MM.1S (cell line): ENCODE data around the gene GSG1.

Experiments used
- DNase-seq: peaks from one replicate; pipeline ENCODE4 v3.0.0-alpha.2; 2015
- H2AFZ ChIP-seq: fragments of 300-600 bp; sonication (generic); 2 replicates; pipeline ENCODE4 v1.6.0; 2016; ENCODE audit warnings: antibody characterized with exemption, low read length
- H3F3A ChIP-seq: fragments of 300-600 bp; sonication (generic); 2 replicates; pipeline ENCODE4 v1.6.1; 2016; ENCODE audit warnings: mild to moderate bottlenecking, antibody characterized with exemption, low read length, moderate library complexity, mixed read lengths; ENCODE audit not compliant: insufficient read depth
- H3K27ac ChIP-seq: fragments of 300-600 bp; sonication (generic); 2 replicates; pipeline ENCODE4 v1.5.1; 2016; ENCODE audit warnings: mild to moderate bottlenecking, low read length
- H3K27me3 ChIP-seq: fragments of 300-600 bp; sonication (generic); replicated peaks from 2 replicates; pipeline ENCODE4 v1.6.0; 2016; ENCODE audit warnings: low read length; ENCODE audit not compliant: insufficient read depth
- H3K36me3 ChIP-seq: fragments of 300-600 bp; sonication (generic); replicated peaks from 2 replicates; pipeline ENCODE4 v1.6.1; 2016; ENCODE audit warnings: mild to moderate bottlenecking, low read length, mixed read lengths; ENCODE audit not compliant: insufficient read depth
- H3K4me1 ChIP-seq: fragments of 300-600 bp; sonication (generic); 2 replicates; pipeline ENCODE4 v1.6.1; 2016; ENCODE audit warnings: low read length, mixed read lengths
- H3K4me2 ChIP-seq: fragments of 300-600 bp; sonication (generic); 2 replicates; pipeline ENCODE4 v1.6.0; 2016; ENCODE audit warnings: low read depth, low read length
- H3K4me3 ChIP-seq: fragments of 300-600 bp; sonication (generic); 2 replicates; pipeline ENCODE4 v1.5.1; 2016; ENCODE audit warnings: low read length, mixed read lengths
- H3K79me2 ChIP-seq: fragments of 300-600 bp; sonication (generic); 2 replicates; pipeline ENCODE4 v1.6.1; 2016; ENCODE audit warnings: mixed run types, low read length, mixed read lengths
- H3K9ac ChIP-seq: fragments of 300-600 bp; sonication (generic); 2 replicates; pipeline ENCODE4 v1.6.1; 2016; ENCODE audit warnings: low read length, mixed read lengths
- H3K9me2 ChIP-seq: fragments of 300-600 bp; sonication (generic); replicated peaks from 2 replicates; pipeline ENCODE4 v1.6.1; 2016; ENCODE audit warnings: mild to moderate bottlenecking, low read length, mixed read lengths; ENCODE audit not compliant: insufficient read depth
- H3K9me3 ChIP-seq: fragments of 300-600 bp; sonication (generic); replicated peaks from 2 replicates; pipeline ENCODE4 v1.6.1; 2016; ENCODE audit warnings: mild to moderate bottlenecking, low read length, mixed read lengths; ENCODE audit not compliant: insufficient read depth
- H4K20me1 ChIP-seq: fragments of 300-600 bp; sonication (generic); 2 replicates; pipeline ENCODE4 v1.6.1; 2016; ENCODE audit warnings: mild to moderate bottlenecking, low read length, moderate library complexity, mixed read lengths; ENCODE audit not compliant: insufficient read depth
- CTCF ChIP-seq: fragments of 300-600 bp; sonication (generic); IDR thresholded peaks from 2 replicates; pipeline ENCODE4 v1.5.1; 2016; ENCODE audit warnings: antibody characterized with exemption, low read length, mixed read lengths
- EZH2 ChIP-seq: fragments of 300-600 bp; sonication (generic); optimal IDR thresholded peaks from 2 replicates; pipeline ENCODE3; 2017; ENCODE audit warnings: low read depth, mild to moderate bottlenecking, antibody characterized with exemption, low read length, mixed read lengths
- EZH2phosphoT487 ChIP-seq: fragments of 300-600 bp; sonication (generic); IDR thresholded peaks from 2 replicates; pipeline ENCODE4 v1.6.1; 2018; ENCODE audit warnings: antibody characterized with exemption, low read length

GSG1 gene

GRCh38 chr12:13121568-13121967 lies 18.1 kb upstream of the GSG1 start:
- no peak overlapping the region for H3K4me3 ChIP-seq
- no peak overlapping the region for H3K9ac ChIP-seq
- no peaks in the 10 kb centered on the region for H3K4me1 ChIP-seq
- no peaks in the 10 kb centered on the region for H3K27me3 ChIP-seq
- H3K9me3 ChIP-seq = no peaks in the 10 kb centered on the region
- no peaks in the 10 kb centered on the region for H3F3A ChIP-seq
- H2AFZ ChIP-seq = no peak overlapping the region
- H3K4me2 ChIP-seq = no peak overlapping the region
- no peak for TF ChIP-seq CTCF
- TF ChIP-seq EZH2 = no peak
- no peak for TF ChIP-seq EZH2phosphoT487
- no peak overlapping the region for H3K27ac ChIP-seq
- no peak for DNase-seq
- no peaks in the 10 kb centered on the region for H3K9me2 ChIP-seq
- no peaks in the 10 kb centered on the region for H3K36me3 ChIP-seq
- H3K79me2 ChIP-seq = no peaks in the 10 kb centered on the region
- H4K20me1 ChIP-seq = no peaks in the 10 kb centered on the region

DNA sequence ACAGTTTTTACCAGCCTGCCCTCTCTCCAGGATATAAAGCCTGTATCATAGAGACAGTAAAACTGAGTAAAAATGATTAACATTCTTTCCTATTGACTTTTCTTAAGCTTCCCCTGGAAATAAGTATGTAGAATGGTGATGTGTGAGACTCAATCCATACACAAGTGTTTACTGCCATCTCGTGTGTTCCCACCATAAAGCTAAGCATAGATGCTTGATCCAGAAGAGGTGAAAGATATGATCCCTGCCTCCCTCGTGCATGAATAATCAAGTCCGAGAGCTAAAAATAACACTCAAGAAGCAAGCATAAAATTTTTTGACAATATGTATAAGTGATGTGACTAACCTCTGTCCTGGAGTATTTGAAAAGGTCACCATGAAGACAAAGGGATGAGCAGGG lies 16.9 kb upstream of the GSG1 start:
- Histone ChIP-seq H3K4me2 (no peak overlapping the region), H3K9me2 (no peaks in the 10 kb centered on the region), H3K4me1 (no peaks in the 10 kb centered on the region), H3K36me3 (no peaks in the 10 kb centered on the region), H3K79me2 (no peaks in the 10 kb centered on the region), H4K20me1 (no peaks in the 10 kb centered on the region), H3K4me3 (no peak overlapping the region), H3K27me3 (no peaks in the 10 kb centered on the region), H3K9me3 (no peaks in the 10 kb centered on the region), H2AFZ (no peak overlapping the region), H3K9ac (no peak overlapping the region), H3K27ac (no peak overlapping the region), H3F3A (no peaks in the 10 kb centered on the region)
- DNase-seq = no peak
- no peak for TF ChIP-seq EZH2phosphoT487
- no peak for TF ChIP-seq EZH2
- no peak for TF ChIP-seq CTCF

DNA sequence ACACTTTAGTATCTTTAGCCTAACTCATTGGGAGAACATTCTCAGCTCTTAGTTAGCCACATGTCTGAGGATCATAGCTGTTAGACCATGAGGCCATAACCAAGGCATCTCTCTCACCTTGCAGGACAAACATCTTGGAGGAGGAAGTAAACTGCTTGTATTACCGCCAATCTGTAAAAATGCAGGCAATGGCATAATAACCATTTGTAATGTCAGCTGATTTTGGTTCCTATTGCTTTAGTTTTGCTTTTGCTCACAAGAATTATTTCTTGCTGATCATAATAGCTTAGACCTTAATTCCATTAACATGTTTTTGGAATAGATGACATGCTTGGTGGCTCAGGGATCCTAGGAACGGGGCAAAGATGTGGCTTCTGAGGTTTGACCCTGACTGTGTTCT lies 16.4 kb upstream of the GSG1 start:
- no peaks in the 10 kb centered on the region for H3K36me3 ChIP-seq
- no peaks in the 10 kb centered on the region for H3K27me3 ChIP-seq
- H3K4me2 ChIP-seq = no peak overlapping the region
- no peak overlapping the region for H3K4me3 ChIP-seq
- no peak for TF ChIP-seq EZH2phosphoT487
- H3K9ac ChIP-seq = no peak overlapping the region
- no peaks in the 10 kb centered on the region for H3F3A ChIP-seq
- H3K4me1 ChIP-seq = no peaks in the 10 kb centered on the region
- H3K9me3 ChIP-seq = no peaks in the 10 kb centered on the region
- H4K20me1 ChIP-seq = no peaks in the 10 kb centered on the region
- no peak for DNase-seq
- H2AFZ ChIP-seq = no peak overlapping the region
- H3K27ac ChIP-seq = no peak overlapping the region
- no peaks in the 10 kb centered on the region for H3K79me2 ChIP-seq
- no peaks in the 10 kb centered on the region for H3K9me2 ChIP-seq

GRCh38 chr12:13117029-13117428 lies 13.6 kb upstream of the GSG1 start:
- Histone ChIP-seq H3K4me3 (no peak overlapping the region), H3K79me2 (no peaks in the 10 kb centered on the region), H3K4me1 (no peaks in the 10 kb centered on the region), H3K4me2 (no peak overlapping the region), H4K20me1 (no peaks in the 10 kb centered on the region), H3F3A (no peaks in the 10 kb centered on the region), H3K27me3 (no peaks in the 10 kb centered on the region), H3K9ac (no peak overlapping the region), H3K9me2 (no peaks in the 10 kb centered on the region), H3K27ac (no peak overlapping the region), H2AFZ (no peak overlapping the region), H3K36me3 (no peaks in the 10 kb centered on the region), H3K9me3 (no peaks in the 10 kb centered on the region)
- no peak for DNase-seq
- TF ChIP-seq EZH2phosphoT487 = no peak
- no peak for TF ChIP-seq CTCF
- no peak for TF ChIP-seq EZH2
